ENCODE results near the gene NTPCR.
"Not testable (repeated sequence)": the region's sequence is repeated elsewhere in the genome, so short reads cannot be mapped to it uniquely, and the experiment has no call there.

Gene NTPCR

DNA sequence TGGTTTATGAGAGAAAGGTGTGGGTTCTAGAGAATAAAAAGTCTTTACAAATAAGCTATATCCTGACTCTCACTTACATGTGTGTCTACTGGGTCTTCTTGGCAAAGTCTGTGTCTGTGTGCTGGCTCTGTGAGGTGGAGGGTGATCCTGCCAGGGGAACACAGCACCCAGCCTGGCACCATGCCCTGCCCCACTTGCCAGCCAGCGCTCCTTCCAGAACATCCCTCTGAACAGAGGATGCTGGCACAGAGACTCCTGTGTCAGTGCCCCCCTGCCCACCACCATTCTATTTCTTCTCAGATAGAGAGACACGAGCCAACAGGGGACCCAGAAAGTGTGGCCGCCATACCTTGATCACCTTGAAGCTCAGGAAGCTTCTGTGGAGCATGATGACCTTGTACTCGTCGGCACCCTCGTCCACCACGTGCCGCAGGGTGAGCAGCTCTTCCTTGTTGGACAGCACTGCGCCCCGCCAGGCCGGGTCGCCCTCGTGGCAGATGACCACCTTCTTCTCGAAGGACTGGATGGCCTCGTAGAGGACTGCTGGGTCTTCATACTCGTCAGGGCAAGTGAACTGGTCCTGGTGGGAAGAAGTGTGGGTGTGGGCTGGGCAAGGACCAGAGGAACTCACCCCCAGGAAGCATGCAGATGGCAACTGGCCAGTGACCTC is 49.7 kb downstream of the NTPCR start:
- no peak overlapping the region for H3K4me3 Mint-ChIP-seq
- peaks cover 53% of the 10 kb centered on the region for H3K36me3 Mint-ChIP-seq

DNA sequence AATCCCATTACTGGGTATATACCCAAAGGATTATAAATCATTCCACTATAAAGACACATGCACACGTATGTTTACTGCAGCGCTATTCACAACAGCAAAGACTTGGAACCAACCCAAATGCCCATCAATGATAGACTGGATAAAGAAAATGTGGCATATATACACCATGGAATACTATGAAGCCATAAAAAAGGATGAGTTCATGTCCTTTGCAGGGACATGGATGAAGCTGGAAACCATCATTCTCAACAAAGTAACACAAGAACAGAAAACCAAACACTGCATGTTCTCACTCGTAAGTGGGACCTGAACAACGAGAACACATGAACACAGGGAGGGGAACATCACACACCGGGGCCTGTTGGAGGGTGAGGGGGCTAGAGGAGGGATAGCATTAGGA is 53.2 kb downstream of the NTPCR start:
- peaks cover 28% of the 10 kb centered on the region for H3K36me3 Mint-ChIP-seq
- not testable (repeated sequence) for H3K4me3 Mint-ChIP-seq; H3K9me3 Mint-ChIP-seq; DNase-seq (ENCODE audit: low spot score in 2 of 2); H3K4me1 Mint-ChIP-seq; H3K27ac Mint-ChIP-seq; ATAC-seq

More for the DNA sequence above, 49.7 kb downstream of the NTPCR start:
- DNase-seq (ENCODE audit: low spot score in 2 of 2) (no peak), ATAC-seq (no peak)
- Mint-ChIP-seq H3K27ac (no peak overlapping the region), H3K9me3 (no peaks in the 10 kb centered on the region), H3K4me1 (no peaks in the 10 kb centered on the region)

DNA sequence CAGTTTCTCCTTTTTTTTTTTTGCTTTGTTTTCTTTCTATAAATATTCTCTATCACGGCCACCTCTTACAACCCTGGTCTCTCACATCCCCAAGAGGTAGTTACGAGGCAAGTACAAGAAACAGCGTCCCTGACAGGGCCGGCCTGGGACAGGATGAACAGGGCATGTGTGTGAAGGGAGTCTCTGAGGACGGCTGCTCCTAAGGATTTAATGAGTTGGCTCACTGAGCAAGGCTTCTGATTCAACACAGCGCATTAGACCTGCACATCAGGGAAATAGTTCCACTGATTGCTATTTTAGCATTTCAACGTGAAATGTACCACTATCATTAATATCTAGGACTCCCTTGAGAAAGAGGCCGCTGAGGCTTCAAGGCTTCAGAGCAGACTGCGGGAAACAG is 54.0 kb downstream of the NTPCR start:
- DNase-seq (ENCODE audit: low spot score in 2 of 2) (no peak), ATAC-seq (no peak)
- H3K4me3 Mint-ChIP-seq: no peak overlapping the region
- H3K36me3 Mint-ChIP-seq: peaks cover 19% of the 10 kb centered on the region
- no peak overlapping the region for H3K27ac Mint-ChIP-seq
- H3K4me1 Mint-ChIP-seq: no peaks in the 10 kb centered on the region
- H3K9me3 Mint-ChIP-seq: no peaks in the 10 kb centered on the region

DNA sequence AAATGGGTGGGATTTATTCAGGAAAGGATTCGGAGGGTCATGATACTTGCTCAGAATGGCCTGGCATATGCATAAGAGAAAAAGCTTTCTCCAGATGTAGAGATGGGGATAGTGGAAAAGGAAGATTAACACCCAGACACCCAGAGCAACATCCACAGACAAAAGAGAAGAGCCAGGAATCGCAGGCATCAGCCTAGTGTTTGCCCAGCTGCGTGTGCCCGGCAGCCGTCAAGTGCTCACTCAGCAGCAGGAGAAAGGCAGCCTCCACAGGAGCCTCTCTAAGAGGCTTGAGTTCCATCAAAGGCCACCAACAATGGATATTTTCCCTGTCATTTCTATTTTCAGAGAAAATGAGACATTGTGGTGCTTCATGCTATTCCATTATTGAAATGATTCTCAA is 54.7 kb downstream of the NTPCR start:
- no peak for ATAC-seq

DNA sequence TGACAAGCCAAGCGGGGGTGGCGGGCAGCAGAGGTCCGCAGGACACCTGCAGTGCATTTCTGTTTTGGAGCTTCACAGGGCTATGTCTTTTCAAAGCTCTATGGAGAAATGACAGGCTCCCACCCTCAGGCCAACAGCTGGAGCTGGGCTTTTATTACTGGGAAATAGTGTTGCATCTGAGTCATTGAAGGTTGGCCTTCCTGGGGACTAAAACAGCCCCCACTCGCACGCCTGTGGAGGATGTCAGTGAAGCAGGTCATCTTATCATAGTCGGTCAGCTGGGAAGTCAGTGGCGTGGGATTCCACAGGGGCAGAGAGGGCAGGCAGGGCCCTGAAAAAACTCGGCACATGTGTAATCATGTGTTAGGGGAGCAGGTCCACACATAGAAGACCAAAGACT is 55.3 kb downstream of the NTPCR start:
- H3K4me1 Mint-ChIP-seq: no peaks in the 10 kb centered on the region
- ATAC-seq (no peak), DNase-seq (ENCODE audit: low spot score in 2 of 2) (no peak)
- no peak overlapping the region for H3K27ac Mint-ChIP-seq
- H3K9me3 Mint-ChIP-seq: no peaks in the 10 kb centered on the region
- H3K4me3 Mint-ChIP-seq: no peak overlapping the region
- peaks cover 9% of the 10 kb centered on the region for H3K36me3 Mint-ChIP-seq

More for the DNA sequence above, 54.7 kb downstream of the NTPCR start:
- H3K9me3 Mint-ChIP-seq: no peaks in the 10 kb centered on the region
- H3K27ac Mint-ChIP-seq: no peak overlapping the region
- peaks cover 15% of the 10 kb centered on the region for H3K36me3 Mint-ChIP-seq
- DNase-seq (ENCODE audit: low spot score in 2 of 2): no peak
- H3K4me1 Mint-ChIP-seq: no peaks in the 10 kb centered on the region
- H3K4me3 Mint-ChIP-seq: no peak overlapping the region

DNA sequence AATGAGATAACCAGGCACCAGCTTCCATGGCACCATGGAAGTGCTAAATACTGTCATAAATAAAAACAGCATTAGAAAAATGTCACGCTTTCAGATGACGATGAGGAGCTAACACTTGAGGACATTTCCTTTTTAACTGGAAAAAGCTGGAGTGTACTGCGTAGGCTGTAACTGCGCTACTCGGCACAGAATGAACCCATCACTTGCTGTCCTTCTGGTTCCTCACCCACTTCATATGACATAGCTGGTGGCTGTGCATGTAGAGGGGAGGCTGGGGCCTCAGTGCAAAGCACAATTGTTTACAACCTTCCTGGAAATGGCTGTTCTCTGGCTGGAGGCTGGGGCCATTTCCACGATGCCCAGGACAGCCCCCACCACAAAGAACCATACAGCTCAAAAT is 55.7 kb downstream of the NTPCR start:
- DNase-seq (ENCODE audit: low spot score in 2 of 2) (no peak), ATAC-seq (no peak)
- Mint-ChIP-seq H3K9me3 (no peaks in the 10 kb centered on the region), H3K36me3 (peaks cover 8% of the 10 kb centered on the region), H3K27ac (no peak overlapping the region), H3K4me1 (no peaks in the 10 kb centered on the region), H3K4me3 (no peak overlapping the region)

DNA sequence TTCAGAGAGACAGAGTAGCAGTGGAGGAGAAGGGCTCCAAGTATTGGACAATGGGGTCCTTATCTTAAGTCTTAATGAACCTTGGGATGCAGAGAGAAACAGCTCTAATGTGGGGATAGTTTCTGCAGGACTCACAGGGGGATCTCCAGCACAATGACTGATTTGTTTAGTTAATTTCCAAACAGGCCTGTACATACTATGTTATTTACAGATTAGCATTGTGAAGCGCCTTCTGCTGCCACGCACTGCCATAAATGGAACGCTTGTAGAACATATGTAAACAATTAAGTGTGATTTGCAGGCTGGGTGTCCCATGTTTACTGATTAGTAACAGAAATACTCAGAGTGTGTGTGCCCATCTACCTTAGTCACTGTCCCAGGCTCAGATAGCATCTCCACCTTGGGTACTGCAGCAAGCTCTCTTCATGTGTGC is 56.1 kb downstream of the NTPCR start:
- no peaks in the 10 kb centered on the region for H3K4me1 Mint-ChIP-seq
- H3K27ac Mint-ChIP-seq: no peak overlapping the region
- no peaks in the 10 kb centered on the region for H3K9me3 Mint-ChIP-seq
- H3K36me3 Mint-ChIP-seq: peaks cover 8% of the 10 kb centered on the region
- DNase-seq (ENCODE audit: low spot score in 2 of 2) (no peak), ATAC-seq (no peak)
- no peak overlapping the region for H3K4me3 Mint-ChIP-seq

DNA sequence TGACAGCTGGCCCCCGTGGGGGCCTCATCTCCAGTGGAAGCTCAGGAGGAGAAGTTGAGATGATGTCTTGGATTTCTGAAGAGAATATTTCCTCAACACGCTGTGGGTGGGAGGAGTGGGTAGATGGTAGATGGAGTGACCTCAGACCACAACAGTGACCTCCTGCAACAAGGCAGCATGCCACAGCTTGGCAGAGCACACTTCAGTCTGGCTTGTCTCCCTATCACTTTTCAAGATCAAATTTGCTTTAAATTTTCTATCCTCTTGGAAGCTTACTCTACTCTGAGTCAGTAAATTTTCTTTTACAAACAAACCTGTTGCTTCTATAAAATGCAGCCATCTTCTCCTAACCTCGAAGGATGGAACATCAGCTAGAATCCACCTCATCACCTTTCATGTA is 59.7 kb downstream of the NTPCR start:
- Mint-ChIP-seq H3K9me3 (no peaks in the 10 kb centered on the region), H3K36me3 (peaks cover 25% of the 10 kb centered on the region), H3K4me3 (no peak overlapping the region), H3K4me1 (no peaks in the 10 kb centered on the region), H3K27ac (no peak overlapping the region)
- ATAC-seq (no peak), DNase-seq (ENCODE audit: low spot score in 2 of 2) (no peak)

DNA sequence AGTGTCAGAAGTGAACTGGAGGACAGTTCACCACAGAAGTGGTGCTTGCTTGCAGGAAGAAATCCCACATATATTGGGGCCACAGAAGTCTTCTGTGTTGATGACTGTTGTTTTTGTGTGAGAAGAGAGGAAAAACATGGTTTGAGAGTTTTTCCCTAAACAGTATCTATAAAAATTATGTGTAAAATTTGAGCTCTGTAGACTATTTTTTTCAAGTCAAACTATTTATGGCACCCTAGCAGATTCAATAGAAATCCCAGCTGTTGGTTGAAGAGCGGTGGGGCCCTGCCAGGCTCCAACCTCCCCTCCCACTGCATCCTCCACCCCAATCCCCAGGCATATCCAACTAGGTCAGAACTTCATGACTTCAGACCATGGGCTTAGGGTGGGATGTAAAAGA is 61.6 kb downstream of the NTPCR start:
- Mint-ChIP-seq H3K9me3 (no peaks in the 10 kb centered on the region), H3K4me3 (no peak overlapping the region), H3K36me3 (peaks cover 25% of the 10 kb centered on the region), H3K4me1 (no peaks in the 10 kb centered on the region), H3K27ac (no peak overlapping the region)
- DNase-seq (ENCODE audit: low spot score in 2 of 2) (no peak), ATAC-seq (no peak)

DNA sequence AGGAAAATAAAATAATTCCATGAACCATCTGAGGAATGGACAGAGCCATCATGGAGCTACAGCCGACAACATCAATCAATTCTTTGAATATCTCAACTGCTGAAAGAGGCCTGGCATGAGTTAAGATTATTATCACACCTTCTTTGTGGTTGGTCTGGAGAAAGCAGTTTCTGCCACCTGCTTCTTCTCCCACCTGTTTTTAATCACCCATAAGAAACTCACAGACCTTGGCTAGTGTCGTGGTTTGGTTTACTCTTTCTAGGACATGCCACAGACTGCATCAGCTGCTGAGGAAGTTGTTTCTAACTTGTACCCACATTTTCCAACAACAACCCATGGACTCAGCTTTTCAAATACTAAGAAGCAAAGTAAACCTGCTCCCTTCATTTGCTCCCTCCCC is 65.6 kb downstream of the NTPCR start:
- peak; percentile 28 for ATAC-seq
- DNase-seq (ENCODE audit: low spot score in 2 of 2): no peak
- Mint-ChIP-seq H3K27ac (no peak overlapping the region), H3K4me1 (peaks cover under 1% of the 10 kb centered on the region), H3K4me3 (no peak overlapping the region), H3K36me3 (peaks cover 25% of the 10 kb centered on the region), H3K9me3 (no peaks in the 10 kb centered on the region)

DNA sequence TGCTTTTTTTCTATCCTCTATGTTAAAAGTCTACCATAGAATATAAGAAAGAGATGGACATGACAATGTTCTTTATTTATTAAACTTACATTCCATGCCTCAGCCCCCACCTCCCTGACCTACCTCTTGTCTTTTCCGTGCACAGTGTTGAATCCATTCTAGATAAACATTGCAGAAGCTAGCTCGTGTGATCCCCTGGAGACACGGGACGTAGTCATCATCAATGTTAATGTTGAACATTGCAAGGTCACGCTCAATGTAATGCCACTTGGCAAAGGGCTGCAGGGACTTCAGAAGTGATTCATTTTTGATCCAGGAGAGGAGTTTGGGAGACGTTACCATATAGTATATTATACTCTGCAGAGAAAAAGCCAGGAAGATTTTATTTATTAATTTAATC is 66.4 kb downstream of the NTPCR start:
- Mint-ChIP-seq H3K36me3 (peaks cover 25% of the 10 kb centered on the region), H3K4me1 (peaks cover 7% of the 10 kb centered on the region), H3K4me3 (no peak overlapping the region), H3K9me3 (no peaks in the 10 kb centered on the region), H3K27ac (no peak overlapping the region)
- DNase-seq (ENCODE audit: low spot score in 2 of 2) (no peak), ATAC-seq (no peak)

DNA sequence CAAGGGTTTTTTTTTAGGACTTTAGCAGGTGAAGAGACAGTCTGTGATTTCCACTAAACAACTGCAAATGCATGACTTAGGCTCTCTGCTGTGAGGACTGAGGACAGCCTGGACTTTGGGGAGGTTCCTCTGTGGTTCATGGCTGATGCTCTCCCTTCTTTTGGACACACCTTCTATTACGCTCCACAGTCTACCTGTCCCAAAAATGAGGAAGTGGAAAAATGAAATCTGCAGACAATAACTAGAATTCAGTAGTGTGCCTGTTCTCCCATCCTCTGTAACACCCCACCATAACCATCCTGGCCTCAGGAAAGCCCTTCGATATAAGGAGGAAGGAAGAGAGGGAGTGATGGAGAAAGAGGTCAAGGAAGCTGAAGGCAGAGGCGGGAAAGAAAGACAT is 68.7 kb downstream of the NTPCR start:
- no peaks in the 10 kb centered on the region for H3K9me3 Mint-ChIP-seq
- no peak for ATAC-seq
- H3K4me3 Mint-ChIP-seq: no peak overlapping the region
- H3K4me1 Mint-ChIP-seq: peaks cover 14% of the 10 kb centered on the region
- H3K27ac Mint-ChIP-seq: peak overlapping the region; percentile 0
- DNase-seq (ENCODE audit: low spot score in 2 of 2): no peak
- H3K36me3 Mint-ChIP-seq: peaks cover 15% of the 10 kb centered on the region

DNA sequence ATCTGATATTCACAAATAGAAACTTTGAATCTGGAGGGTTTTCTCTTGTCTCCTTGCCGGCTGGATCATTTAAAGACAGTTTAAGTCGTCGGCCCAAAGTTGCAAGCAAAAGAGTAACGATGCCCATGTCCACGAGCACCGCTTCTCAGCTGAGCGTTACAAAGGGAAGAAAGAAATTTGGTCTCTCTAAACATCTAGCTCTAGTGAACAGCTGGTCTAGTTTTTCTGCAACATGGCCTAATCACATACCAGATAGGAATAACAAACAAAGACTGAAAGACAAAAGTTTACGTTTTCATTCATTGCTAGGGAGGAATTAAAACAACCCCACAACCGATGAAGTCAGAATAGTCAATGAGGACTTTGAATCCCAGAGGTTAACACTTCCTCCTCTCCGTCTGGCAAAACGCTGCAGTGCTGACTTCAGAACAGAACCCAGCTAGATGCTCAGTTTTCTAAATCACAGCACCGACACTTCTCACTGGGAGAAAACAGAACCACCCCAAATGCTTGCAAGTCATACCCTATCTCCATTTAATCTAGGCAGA is 69.4 kb downstream of the NTPCR start:
- Mint-ChIP-seq H3K27ac (no peak overlapping the region), H3K9me3 (no peaks in the 10 kb centered on the region), H3K4me3 (no peak overlapping the region), H3K4me1 (peaks cover 14% of the 10 kb centered on the region), H3K36me3 (peaks cover 7% of the 10 kb centered on the region)
- DNase-seq (ENCODE audit: low spot score in 2 of 2) (no peak), ATAC-seq (no peak)

DNA sequence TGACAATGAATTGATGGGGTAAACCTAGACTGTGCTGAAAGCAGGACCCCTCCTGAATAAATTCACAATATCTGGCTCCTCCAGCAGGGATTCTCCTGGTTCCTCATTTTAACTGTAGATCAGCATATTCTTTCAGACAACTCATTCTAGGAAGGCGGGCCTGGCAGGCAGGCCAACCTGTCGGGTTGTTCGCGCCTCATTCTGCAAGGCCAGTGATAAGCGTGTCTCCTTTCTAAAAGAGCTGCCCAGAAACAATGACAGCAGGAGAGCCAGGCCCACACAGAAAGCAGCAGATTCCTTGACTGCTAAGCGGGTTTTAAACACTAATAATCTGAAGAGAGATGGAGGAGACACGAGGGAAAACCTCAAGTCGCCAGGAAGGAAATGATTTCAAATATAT is 70.0 kb downstream of the NTPCR start:
- Mint-ChIP-seq H3K4me3 (no peak overlapping the region), H3K27ac (peak overlapping the region; percentile 32), H3K36me3 (peaks cover 6% of the 10 kb centered on the region), H3K9me3 (no peaks in the 10 kb centered on the region), H3K4me1 (peaks cover 14% of the 10 kb centered on the region)
- no peak for ATAC-seq
- no peak for DNase-seq (ENCODE audit: low spot score in 2 of 2)

DNA sequence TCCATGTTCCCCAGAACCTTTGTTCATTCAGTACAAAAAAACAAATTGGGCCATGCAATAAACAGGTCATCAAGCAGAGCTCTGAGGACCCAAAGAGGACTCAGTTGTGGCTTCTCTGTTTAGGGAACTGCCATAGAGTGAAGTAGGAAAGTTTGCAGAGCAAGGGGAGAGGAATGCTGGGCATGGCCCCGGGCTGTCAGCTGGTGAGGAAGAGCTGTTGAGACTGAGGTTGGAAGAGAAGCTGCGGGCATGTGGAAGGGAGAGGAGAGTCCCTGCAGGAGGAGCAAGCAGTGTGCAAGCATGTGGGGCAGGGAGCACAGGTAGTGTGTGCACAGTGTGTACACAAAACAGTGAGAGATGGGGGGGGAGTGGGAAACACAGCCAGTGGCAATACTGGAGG is 71.8 kb downstream of the NTPCR start:
- no peak for ATAC-seq
- peaks cover 6% of the 10 kb centered on the region for H3K36me3 Mint-ChIP-seq
- no peak for DNase-seq (ENCODE audit: low spot score in 2 of 2)
- no peak overlapping the region for H3K27ac Mint-ChIP-seq
- H3K4me3 Mint-ChIP-seq: no peak overlapping the region
- peaks cover 14% of the 10 kb centered on the region for H3K4me1 Mint-ChIP-seq
- no peaks in the 10 kb centered on the region for H3K9me3 Mint-ChIP-seq

DNA sequence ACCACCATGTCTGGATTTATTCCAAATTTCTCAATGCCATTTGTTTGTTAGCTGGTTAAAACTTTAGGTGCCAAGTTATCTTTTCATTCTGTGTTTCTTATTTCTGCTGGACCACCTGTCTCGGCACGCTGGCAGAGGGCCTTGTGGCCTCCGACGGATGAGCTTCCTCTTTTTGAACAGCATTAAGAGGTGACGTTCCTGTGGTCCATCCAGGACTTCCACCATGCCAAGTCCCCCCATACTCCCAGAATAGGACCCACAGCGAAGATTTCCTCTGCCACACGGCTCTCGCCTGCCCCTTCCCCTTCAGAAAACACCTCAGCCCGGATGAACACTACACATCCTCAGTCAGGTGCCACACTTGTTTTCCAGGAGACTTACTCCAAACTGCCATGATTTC is 73.8 kb downstream of the NTPCR start:
- H3K4me1 Mint-ChIP-seq: peaks cover 14% of the 10 kb centered on the region
- DNase-seq (ENCODE audit: low spot score in 2 of 2) (no peak), ATAC-seq (no peak)
- H3K27ac Mint-ChIP-seq: no peak overlapping the region
- H3K9me3 Mint-ChIP-seq: no peaks in the 10 kb centered on the region
- peaks cover 6% of the 10 kb centered on the region for H3K36me3 Mint-ChIP-seq
- H3K4me3 Mint-ChIP-seq: no peak overlapping the region
